Measurements from ENCODE around the gene M6PR.

M6PR gene

GRCh38 chr12:8906266-8907180 is 42.9 kb downstream of the M6PR start:
- no peak for ATAC-seq
- TF ChIP-seq OSR1 (CRISPR knock-in tag; IDR thresholded peaks at IDR 0.05), result no peak
- no peak for TF ChIP-seq RARB (CRISPR knock-in tag; IDR thresholded peaks at IDR 0.05)
- TF ChIP-seq ZC3H10 (CRISPR knock-in tag; IDR thresholded peaks at IDR 0.05), result no peak
- TF ChIP-seq ZFP3 (CRISPR knock-in tag; IDR thresholded peaks at IDR 0.05), result no peak
- no peak for TF ChIP-seq ESRRG (CRISPR knock-in tag; IDR thresholded peaks at IDR 0.05)
- TF ChIP-seq SNAI2 (CRISPR knock-in tag; IDR thresholded peaks at IDR 0.05), result no peak
- TF ChIP-seq GLIS3 (CRISPR knock-in tag; IDR thresholded peaks at IDR 0.05), result no peak
- TF ChIP-seq ZFP30 (CRISPR knock-in tag; IDR thresholded peaks at IDR 0.05), result no peak
- no peak for TF ChIP-seq ZNF8 (CRISPR knock-in tag; IDR thresholded peaks at IDR 0.05)
- TF ChIP-seq, protein P1, sequence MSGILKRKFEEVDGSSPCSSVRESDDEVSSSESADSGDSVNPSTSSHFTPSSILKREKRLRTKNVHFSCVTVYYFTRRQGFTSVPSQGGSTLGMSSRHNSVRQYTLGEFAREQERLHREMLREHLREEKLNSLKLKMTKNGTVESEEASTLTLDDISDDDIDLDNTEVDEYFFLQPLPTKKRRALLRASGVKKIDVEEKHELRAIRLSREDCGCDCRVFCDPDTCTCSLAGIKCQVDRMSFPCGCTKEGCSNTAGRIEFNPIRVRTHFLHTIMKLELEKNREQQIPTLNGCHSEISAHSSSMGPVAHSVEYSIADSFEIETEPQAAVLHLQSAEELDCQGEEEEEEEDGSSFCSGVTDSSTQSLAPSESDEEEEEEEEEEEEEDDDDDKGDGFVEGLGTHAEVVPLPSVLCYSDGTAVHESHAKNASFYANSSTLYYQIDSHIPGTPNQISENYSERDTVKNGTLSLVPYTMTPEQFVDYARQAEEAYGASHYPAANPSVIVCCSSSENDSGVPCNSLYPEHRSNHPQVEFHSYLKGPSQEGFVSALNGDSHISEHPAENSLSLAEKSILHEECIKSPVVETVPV (CRISPR knock-in tag; IDR thresholded peaks at IDR 0.05), result no peak
- no peak for TF ChIP-seq PPARA (CRISPR knock-in tag; IDR thresholded peaks at IDR 0.05; ENCODE audit: borderline replicate concordance)
- TF ChIP-seq CREB5 (CRISPR knock-in tag; IDR thresholded peaks at IDR 0.05; ENCODE audit: low read depth), result no peak
- no peak for TF ChIP-seq ARNTL (CRISPR knock-in tag; IDR thresholded peaks at IDR 0.05; ENCODE audit: borderline replicate concordance, low read depth)

DNA sequence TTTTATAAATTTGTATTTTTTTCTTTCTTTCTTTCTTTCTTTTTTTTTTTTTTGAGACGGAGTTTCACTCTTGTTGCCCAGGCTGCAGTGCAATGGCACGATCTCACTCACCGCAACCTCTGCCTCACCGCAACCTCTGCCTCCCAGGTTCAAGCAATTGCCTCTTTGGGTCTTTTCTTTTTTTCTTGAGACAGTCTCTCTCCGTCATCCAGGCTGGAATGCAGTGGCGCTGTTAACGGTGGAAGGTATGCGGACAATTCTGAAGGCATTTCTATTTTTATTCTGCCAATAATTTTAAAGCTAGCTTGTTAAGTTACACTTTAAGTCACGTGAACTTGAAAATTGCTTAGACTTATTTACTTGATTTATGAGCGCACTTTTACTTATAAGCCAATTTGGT is 43.9 kb downstream of the M6PR start:
- no peak for ATAC-seq
- TF ChIP-seq ESRRG (CRISPR knock-in tag; IDR thresholded peaks at IDR 0.05), result no peak
- TF ChIP-seq BACH2 (CRISPR knock-in tag; IDR thresholded peaks at IDR 0.05; ENCODE audit: borderline replicate concordance), result no peak
- no peak for TF ChIP-seq ZNF70 (CRISPR knock-in tag; IDR thresholded peaks at IDR 0.05)
- no peak for TF ChIP-seq TCF4 (CRISPR knock-in tag; IDR thresholded peaks at IDR 0.05; ENCODE audit: borderline replicate concordance)
- no peak for TF ChIP-seq RARB (CRISPR knock-in tag; IDR thresholded peaks at IDR 0.05)
- no peak for TF ChIP-seq PATZ1 (CRISPR knock-in tag; IDR thresholded peaks at IDR 0.05; ENCODE audit: borderline replicate concordance)
- no peak for TF ChIP-seq OSR1 (CRISPR knock-in tag; IDR thresholded peaks at IDR 0.05)
- TF ChIP-seq CREB5 (CRISPR knock-in tag; IDR thresholded peaks at IDR 0.05; ENCODE audit: low read depth), result no peak
- no peak for TF ChIP-seq POU6F1 (CRISPR knock-in tag; IDR thresholded peaks at IDR 0.05; ENCODE audit: borderline replicate concordance, low read depth)
- no peak for TF ChIP-seq ISL1 (CRISPR knock-in tag; IDR thresholded peaks at IDR 0.05)
- TF ChIP-seq, protein P2, sequence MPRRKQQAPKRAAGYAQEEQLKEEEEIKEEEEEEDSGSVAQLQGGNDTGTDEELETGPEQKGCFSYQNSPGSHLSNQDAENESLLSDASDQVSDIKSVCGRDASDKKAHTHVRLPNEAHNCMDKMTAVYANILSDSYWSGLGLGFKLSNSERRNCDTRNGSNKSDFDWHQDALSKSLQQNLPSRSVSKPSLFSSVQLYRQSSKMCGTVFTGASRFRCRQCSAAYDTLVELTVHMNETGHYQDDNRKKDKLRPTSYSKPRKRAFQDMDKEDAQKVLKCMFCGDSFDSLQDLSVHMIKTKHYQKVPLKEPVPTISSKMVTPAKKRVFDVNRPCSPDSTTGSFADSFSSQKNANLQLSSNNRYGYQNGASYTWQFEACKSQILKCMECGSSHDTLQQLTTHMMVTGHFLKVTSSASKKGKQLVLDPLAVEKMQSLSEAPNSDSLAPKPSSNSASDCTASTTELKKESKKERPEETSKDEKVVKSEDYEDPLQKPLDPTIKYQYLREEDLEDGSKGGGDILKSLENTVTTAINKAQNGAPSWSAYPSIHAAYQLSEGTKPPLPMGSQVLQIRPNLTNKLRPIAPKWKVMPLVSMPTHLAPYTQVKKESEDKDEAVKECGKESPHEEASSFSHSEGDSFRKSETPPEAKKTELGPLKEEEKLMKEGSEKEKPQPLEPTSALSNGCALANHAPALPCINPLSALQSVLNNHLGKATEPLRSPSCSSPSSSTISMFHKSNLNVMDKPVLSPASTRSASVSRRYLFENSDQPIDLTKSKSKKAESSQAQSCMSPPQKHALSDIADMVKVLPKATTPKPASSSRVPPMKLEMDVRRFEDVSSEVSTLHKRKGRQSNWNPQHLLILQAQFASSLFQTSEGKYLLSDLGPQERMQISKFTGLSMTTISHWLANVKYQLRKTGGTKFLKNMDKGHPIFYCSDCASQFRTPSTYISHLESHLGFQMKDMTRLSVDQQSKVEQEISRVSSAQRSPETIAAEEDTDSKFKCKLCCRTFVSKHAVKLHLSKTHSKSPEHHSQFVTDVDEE (CRISPR knock-in tag; IDR thresholded peaks at IDR 0.05), result no peak
- no peak for TF ChIP-seq CSDC2 (CRISPR knock-in tag; IDR thresholded peaks at IDR 0.05)
- TF ChIP-seq PPARA (CRISPR knock-in tag; IDR thresholded peaks at IDR 0.05; ENCODE audit: borderline replicate concordance), result no peak
- no peak for TF ChIP-seq ZNF565 (CRISPR knock-in tag; conservative IDR thresholded peaks at IDR 0.05; ENCODE audit: low read depth)
- TF ChIP-seq SNAI2 (CRISPR knock-in tag; IDR thresholded peaks at IDR 0.05), result no peak
- TF ChIP-seq TOX (CRISPR knock-in tag; IDR thresholded peaks at IDR 0.05; ENCODE audit: borderline replicate concordance), result no peak
- no peak for TF ChIP-seq ZNF8 (CRISPR knock-in tag; IDR thresholded peaks at IDR 0.05)
